ENCODE measurements around the gene ABCA7. TPM values are rescaled to one million over a fixed set of nuclear protein-coding genes. Genes with fewer than 3 reads are reported as not detected.

ABCA7 gene
- total and polyA plus RNA-seq, 2 of the 13 experiments (the other 11 are each of a cell fraction or from before 2014, with no cell fraction given) = 4.4 to 32.4 TPM

- TF ChIP-seq, protein P1, sequence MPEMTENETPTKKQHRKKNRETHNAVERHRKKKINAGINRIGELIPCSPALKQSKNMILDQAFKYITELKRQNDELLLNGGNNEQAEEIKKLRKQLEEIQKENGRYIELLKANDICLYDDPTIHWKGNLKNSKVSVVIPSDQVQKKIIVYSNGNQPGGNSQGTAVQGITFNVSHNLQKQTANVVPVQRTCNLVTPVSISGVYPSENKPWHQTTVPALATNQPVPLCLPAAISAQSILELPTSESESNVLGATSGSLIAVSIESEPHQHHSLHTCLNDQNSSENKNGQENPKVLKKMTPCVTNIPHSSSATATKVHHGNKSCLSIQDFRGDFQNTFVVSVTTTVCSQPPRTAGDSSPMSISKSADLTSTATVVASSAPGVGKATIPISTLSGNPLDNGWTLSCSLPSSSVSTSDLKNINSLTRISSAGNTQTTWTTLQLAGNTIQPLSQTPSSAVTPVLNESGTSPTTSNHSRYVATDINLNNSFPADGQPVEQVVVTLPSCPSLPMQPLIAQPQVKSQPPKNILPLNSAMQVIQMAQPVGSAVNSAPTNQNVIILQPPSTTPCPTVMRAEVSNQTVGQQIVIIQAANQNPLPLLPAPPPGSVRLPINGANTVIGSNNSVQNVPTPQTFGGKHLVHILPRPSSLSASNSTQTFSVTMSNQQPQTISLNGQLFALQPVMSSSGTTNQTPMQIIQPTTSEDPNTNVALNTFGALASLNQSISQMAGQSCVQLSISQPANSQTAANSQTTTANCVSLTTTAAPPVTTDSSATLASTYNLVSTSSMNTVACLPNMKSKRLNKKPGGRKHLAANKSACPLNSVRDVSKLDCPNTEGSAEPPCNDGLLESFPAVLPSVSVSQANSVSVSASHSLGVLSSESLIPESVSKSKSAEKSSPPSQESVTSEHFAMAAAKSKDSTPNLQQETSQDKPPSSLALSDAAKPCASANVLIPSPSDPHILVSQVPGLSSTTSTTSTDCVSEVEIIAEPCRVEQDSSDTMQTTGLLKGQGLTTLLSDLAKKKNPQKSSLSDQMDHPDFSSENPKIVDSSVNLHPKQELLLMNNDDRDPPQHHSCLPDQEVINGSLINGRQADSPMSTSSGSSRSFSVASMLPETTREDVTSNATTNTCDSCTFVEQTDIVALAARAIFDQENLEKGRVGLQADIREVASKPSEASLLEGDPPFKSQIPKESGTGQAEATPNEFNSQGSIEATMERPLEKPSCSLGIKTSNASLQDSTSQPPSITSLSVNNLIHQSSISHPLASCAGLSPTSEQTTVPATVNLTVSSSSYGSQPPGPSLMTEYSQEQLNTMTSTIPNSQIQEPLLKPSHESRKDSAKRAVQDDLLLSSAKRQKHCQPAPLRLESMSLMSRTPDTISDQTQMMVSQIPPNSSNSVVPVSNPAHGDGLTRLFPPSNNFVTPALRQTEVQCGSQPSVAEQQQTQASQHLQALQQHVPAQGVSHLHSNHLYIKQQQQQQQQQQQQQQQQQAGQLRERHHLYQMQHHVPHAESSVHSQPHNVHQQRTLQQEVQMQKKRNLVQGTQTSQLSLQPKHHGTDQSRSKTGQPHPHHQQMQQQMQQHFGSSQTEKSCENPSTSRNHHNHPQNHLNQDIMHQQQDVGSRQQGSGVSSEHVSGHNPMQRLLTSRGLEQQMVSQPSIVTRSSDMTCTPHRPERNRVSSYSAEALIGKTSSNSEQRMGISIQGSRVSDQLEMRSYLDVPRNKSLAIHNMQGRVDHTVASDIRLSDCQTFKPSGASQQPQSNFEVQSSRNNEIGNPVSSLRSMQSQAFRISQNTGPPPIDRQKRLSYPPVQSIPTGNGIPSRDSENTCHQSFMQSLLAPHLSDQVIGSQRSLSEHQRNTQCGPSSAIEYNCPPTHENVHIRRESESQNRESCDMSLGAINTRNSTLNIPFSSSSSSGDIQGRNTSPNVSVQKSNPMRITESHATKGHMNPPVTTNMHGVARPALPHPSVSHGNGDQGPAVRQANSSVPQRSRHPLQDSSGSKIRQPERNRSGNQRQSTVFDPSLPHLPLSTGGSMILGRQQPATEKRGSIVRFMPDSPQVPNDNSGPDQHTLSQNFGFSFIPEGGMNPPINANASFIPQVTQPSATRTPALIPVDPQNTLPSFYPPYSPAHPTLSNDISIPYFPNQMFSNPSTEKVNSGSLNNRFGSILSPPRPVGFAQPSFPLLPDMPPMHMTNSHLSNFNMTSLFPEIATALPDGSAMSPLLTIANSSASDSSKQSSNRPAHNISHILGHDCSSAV (CRISPR knock-in tag; IDR thresholded peaks at IDR 0.05; ENCODE audit: borderline replicate concordance) = no peak
- TF ChIP-seq ZBTB33 (CRISPR knock-in tag; IDR thresholded peaks at IDR 0.05) (peak; percentile 81), ASH2L (IDR thresholded peaks at IDR 0.05; ENCODE audit: insufficient read length, low read depth, low read length) (no peak), ZC3H4 (CRISPR knock-in tag; IDR thresholded peaks at IDR 0.05; ENCODE audit: borderline replicate concordance) (peak; percentile 41; the same call in 1 of the 2 replicates)
- TF ChIP-seq, protein P2, sequence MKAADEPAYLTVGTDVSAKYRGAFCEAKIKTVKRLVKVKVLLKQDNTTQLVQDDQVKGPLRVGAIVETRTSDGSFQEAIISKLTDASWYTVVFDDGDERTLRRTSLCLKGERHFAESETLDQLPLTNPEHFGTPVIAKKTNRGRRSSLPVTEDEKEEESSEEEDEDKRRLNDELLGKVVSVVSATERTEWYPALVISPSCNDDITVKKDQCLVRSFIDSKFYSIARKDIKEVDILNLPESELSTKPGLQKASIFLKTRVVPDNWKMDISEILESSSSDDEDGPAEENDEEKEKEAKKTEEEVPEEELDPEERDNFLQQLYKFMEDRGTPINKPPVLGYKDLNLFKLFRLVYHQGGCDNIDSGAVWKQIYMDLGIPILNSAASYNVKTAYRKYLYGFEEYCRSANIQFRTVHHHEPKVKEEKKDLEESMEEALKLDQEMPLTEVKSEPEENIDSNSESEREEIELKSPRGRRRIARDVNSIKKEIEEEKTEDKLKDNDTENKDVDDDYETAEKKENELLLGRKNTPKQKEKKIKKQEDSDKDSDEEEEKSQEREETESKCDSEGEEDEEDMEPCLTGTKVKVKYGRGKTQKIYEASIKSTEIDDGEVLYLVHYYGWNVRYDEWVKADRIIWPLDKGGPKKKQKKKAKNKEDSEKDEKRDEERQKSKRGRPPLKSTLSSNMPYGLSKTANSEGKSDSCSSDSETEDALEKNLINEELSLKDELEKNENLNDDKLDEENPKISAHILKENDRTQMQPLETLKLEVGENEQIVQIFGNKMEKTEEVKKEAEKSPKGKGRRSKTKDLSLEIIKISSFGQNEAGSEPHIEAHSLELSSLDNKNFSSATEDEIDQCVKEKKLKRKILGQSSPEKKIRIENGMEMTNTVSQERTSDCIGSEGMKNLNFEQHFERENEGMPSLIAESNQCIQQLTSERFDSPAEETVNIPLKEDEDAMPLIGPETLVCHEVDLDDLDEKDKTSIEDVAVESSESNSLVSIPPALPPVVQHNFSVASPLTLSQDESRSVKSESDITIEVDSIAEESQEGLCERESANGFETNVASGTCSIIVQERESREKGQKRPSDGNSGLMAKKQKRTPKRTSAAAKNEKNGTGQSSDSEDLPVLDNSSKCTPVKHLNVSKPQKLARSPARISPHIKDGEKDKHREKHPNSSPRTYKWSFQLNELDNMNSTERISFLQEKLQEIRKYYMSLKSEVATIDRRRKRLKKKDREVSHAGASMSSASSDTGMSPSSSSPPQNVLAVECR (CRISPR knock-in tag; IDR thresholded peaks at IDR 0.05; ENCODE audit: borderline replicate concordance) = no peak
These were observed 65.3 kb downstream of the ABCA7 start (continued) for GRCh38 chr19:1105008-1105872.

All from HepG2 (cell line).